GM10266 (cell line): ENCODE data around the gene RAB6B.

Experiments
- DNase-seq: peaks from one replicate; pipeline ENCODE4 v3.0.0; 2012; ENCODE audit errors: extremely low spot score
- TF ChIP-seq, protein P1 (sequence below): IDR thresholded peaks from 2 replicates; pipeline ENCODE4 v1.5.1; 2012; ENCODE audit warnings: mild to moderate bottlenecking, low read depth; ENCODE audit not compliant: control insufficient read depth, insufficient read depth; ENCODE audit errors: missing control alignments

Gene RAB6B

DNA sequence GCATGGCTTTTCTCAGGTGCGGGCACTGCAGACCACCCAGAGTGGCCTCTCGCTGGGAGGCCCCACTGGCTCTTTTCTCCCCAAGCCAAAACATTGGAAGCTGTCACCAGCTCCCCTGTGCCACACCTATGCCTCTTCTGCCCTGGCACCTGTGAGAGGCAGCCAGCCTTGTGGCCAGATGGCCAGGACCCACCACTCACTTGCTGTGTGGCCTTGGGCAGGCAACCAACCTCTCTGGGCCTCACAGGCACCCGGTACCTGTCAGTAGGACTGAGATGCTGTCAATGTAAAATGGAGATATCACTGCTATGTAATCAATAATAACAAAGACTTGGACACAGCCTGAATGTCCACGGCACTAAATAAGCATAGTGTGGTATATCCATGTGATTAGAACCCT is 53.5 kb downstream of the RAB6B start:
- TF ChIP-seq, protein P1, sequence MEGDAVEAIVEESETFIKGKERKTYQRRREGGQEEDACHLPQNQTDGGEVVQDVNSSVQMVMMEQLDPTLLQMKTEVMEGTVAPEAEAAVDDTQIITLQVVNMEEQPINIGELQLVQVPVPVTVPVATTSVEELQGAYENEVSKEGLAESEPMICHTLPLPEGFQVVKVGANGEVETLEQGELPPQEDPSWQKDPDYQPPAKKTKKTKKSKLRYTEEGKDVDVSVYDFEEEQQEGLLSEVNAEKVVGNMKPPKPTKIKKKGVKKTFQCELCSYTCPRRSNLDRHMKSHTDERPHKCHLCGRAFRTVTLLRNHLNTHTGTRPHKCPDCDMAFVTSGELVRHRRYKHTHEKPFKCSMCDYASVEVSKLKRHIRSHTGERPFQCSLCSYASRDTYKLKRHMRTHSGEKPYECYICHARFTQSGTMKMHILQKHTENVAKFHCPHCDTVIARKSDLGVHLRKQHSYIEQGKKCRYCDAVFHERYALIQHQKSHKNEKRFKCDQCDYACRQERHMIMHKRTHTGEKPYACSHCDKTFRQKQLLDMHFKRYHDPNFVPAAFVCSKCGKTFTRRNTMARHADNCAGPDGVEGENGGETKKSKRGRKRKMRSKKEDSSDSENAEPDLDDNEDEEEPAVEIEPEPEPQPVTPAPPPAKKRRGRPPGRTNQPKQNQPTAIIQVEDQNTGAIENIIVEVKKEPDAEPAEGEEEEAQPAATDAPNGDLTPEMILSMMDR, result no peak

DNA sequence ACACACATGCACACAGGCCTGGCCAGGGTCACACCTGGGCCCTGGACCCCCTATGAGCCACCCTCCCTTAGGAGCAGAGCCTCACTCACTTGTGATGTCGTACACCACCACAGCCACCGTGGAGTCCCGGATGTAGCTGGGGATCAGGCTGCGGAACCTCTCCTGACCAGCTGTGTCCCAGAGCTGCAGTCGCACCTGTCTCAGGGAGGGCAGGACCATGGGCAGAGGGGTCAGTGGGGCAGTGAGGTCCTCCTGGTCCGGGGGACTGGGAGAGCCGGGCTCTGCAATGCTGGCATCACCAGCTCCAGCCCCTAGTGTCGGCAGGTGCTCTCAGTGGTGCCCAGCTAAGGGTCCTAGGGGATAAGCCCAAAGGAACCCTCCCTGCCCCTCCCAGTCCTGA is 54.5 kb downstream of the RAB6B start:
- no peak for DNase-seq
- TF ChIP-seq, protein P1, result no peak

More for the DNA sequence above, 53.5 kb downstream of the RAB6B start:
- DNase-seq, result no peak

GRCh38 chr3:133840767-133841166 is 54.9 kb downstream of the RAB6B start:
- DNase-seq, result no peak
- TF ChIP-seq, protein P1, result no peak

DNA sequence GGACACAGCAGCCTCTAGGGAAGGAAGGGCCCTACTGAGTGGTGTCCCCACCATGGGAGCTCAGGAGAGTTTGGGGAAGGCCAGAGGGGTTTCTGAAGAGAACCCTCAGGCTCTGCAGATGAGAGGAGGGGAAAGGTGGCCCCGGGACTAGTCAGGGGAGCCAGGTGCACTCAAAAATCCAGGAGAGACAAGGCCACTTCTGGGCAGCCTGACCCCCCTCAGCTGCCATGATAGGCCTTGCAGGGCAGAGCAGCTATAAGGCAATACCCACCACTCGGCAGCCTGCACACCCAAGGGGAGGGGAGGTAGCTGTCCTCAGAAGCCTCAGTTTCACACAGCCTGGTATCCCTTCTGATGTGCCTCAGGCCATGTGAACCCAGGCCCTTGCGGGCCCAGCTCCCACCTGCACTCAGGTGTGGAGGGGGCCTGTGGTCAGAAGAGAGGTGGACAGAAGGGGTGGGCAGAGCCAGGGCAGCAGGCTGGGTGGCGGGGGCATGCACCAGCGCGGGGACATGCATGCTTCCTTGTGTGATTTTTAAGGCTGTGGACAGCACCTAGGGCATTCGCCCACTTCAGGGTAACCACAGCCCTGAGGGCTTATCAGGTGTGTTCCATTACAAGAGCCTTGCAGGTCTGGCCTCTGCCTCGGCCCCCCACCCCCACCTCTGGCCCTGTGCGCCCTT is 55.5 kb downstream of the RAB6B start:
- DNase-seq, result no peak

DNA sequence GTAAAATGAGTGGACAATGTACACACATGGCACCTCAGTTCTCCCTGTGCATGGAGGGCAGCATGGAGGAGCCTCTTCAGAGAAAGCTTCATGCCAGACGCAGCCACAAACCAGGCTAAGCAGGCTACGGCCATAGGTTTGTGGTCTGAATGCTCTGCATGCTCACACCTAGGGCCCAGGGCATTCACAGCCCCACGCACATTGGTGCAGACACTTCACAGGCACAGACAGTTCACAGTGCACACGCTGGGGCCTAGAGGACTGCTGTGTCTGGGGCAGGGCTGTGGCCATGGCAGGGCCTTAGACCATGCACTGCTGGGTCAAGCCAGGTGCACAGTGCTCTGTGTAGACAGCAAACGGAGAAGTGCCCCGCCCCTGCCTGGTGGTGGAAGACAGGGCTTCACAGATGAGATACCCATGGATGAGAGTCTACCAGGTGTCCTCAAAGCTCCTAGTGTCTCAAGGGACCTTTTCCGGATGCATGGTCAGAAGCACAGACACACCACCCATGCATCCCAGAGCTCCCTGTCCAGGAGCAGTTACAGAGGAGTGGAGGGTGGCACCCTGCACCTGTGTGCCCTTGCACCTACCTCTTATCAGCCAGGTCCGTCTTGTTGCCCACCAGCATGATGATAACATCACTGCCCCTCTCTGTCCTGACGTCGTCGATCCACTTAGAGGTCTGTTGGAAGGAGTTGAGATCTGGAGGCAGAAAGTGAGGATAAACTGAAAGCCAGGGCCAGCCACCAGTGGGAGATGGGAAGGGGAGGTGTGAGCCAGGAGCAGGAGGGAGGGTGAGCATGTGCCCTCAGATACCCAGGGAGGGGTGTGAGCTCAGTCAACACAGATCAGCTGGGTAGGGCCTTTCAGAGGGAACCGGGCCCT is 56.5 kb downstream of the RAB6B start:
- DNase-seq, result no peak

More for the DNA sequence above, 55.5 kb downstream of the RAB6B start:
- TF ChIP-seq, protein P1, result no peak

DNA sequence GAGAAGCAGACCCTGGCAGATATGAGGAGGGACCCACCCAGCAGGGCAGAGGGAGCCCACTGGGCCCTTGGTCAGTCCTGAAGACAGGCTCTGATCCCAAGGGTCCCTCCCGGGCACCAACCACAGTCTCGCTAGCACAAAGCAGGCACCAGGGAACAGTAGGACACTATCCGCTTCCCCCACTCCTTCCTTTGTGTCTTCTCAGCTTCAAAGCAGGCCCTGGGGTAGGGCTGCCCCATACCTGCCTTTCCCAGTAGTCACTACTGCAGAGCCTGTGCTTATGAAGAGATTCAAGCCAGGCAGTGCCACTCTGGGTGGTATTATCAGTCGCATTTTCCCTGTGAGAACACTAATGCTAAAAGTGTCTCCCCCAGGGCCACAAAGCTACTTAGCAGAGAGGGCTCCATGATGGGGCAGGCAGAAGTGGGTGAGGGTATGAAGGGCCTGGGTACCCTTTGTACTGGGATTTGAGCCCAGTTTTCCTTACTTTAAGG is 57.3 kb downstream of the RAB6B start:
- TF ChIP-seq, protein P1, result no peak
- no peak for DNase-seq

More for the DNA sequence above, 56.5 kb downstream of the RAB6B start:
- TF ChIP-seq, protein P1, result no peak
